Measurements from ENCODE around the gene BPNT1. TPM values are rescaled to one million over a fixed set of nuclear protein-coding genes. Genes with fewer than 3 reads are reported as not detected.

Gene BPNT1
- total and polyA plus RNA-seq, 2 donors (not counting 3 experiments of a cell fraction or from before 2014, with no cell fraction given) = 20.3 to 29.0 TPM

- Histone ChIP-seq H3K36me3 (ENCODE audit: control insufficient read depth in 2 of 2, extremely low read depth in 1 of 2, insufficient read depth in 2 of 2, low read length in 2 of 2) (peaks cover 4 to 5% of the 10 kb centered on the region in 2 experiments), H3K4me3 (replicated peaks in 1 of 3; ENCODE audit: insufficient read depth in 1 of 3, low read depth in 1 of 3, low read length in 3 of 3) (no peak overlapping the region), H2AFZ (ENCODE audit: low read depth, low read length) (no peak overlapping the region), H3K9me1 (replicated peaks; ENCODE audit: control insufficient read depth, extremely low read depth, insufficient read depth, low read length) (no peaks in the 10 kb centered on the region), H3K4me1 (ENCODE audit: control insufficient read depth, extremely low read depth, insufficient read depth, low read length) (no peaks in the 10 kb centered on the region), H3K9ac (replicated peaks; ENCODE audit: extremely low read depth, insufficient read depth, low read length) (no peak overlapping the region), H3K79me2 (ENCODE audit: control insufficient read depth, insufficient read depth, low read length) (no peaks in the 10 kb centered on the region), H3K4me2 (ENCODE audit: insufficient read depth, low read length) (no peak overlapping the region), H3K27me3 (ENCODE audit: control insufficient read depth in 2 of 2, insufficient read depth in 2 of 2, low read length in 2 of 2) (no peaks in the 10 kb centered on the region), H3K27ac (ENCODE audit: insufficient read depth, low read depth, low read length) (no peak overlapping the region), H3K9me3 (replicated peaks; ENCODE audit: control insufficient read depth, insufficient read depth, low read length) (no peaks in the 10 kb centered on the region), H4K20me1 (replicated peaks; ENCODE audit: control insufficient read depth, extremely low read depth, insufficient read depth, low read length) (no peaks in the 10 kb centered on the region)
- no TSS peak for BruUV-seq (replicated peaks)
- CTCF ChIA-PET = interaction anchor here (1.3 kb wide), 1 partner anchor 16 kb away, joined by 3 read pairs; no protein-coding TSS in a partner anchor
- DNase-seq (ENCODE audit: low read depth, low spot score) = no peak
- dilution Hi-C loops (cut with MboI; ENCODE audit: extremely low pct_ligation_motif_present, low sequenced_read_pairs) (no loop called here), intact Hi-C loops (cut with micrococcal nuclease) (no loop called here)
- POLR2A ChIA-PET = no interaction called here
- FAIRE-seq = no peak
- TF ChIP-seq POLR2AphosphoS5 (IDR thresholded peaks at IDR 0.05; ENCODE audit: insufficient read depth, low read depth, low read length) (no peak), MAX (IDR thresholded peaks at IDR 0.05; ENCODE audit: insufficient read depth, insufficient read length) (no peak), CTCF (IDR thresholded peaks at IDR 0.05; ENCODE audit: extremely low read depth in 1 of 2, insufficient read depth in 1 of 2, low read depth in 1 of 2, low read length in 2 of 2) (no peak), MYC (IDR thresholded peaks at IDR 0.05; ENCODE audit: low read depth, low read length) (no peak)
These were observed 40.1 kb upstream of the BPNT1 start for GRCh38 chr1:220129479-220130210.

- no peaks in the 10 kb centered on the region for H4K20me1 ChIP-seq (replicated peaks; ENCODE audit: control insufficient read depth, extremely low read depth, insufficient read depth, low read length)
- intact Hi-C loops (cut with micrococcal nuclease) = no loop called here
These were observed 37.5 kb upstream of the BPNT1 start for GRCh38 chr1:220127076-220127475.

More at GRCh38 chr1:220127076-220127475, 37.5 kb upstream of the BPNT1 start:
- Histone ChIP-seq H3K9ac (replicated peaks; ENCODE audit: extremely low read depth, insufficient read depth, low read length) (no peak overlapping the region), H2AFZ (ENCODE audit: low read depth, low read length) (no peak overlapping the region), H3K4me2 (ENCODE audit: insufficient read depth, low read length) (no peak overlapping the region), H3K4me1 (ENCODE audit: control insufficient read depth, extremely low read depth, insufficient read depth, low read length) (no peaks in the 10 kb centered on the region), H3K36me3 (ENCODE audit: control insufficient read depth in 2 of 2, extremely low read depth in 1 of 2, insufficient read depth in 2 of 2, low read length in 2 of 2) (peaks cover 3 to 4% of the 10 kb centered on the region in 2 experiments), H3K9me3 (replicated peaks; ENCODE audit: control insufficient read depth, insufficient read depth, low read length) (no peaks in the 10 kb centered on the region), H3K9me1 (replicated peaks; ENCODE audit: control insufficient read depth, extremely low read depth, insufficient read depth, low read length) (no peaks in the 10 kb centered on the region), H3K27me3 (ENCODE audit: control insufficient read depth in 2 of 2, insufficient read depth in 2 of 2, low read length in 2 of 2) (no peaks in the 10 kb centered on the region), H3K27ac (ENCODE audit: insufficient read depth, low read depth, low read length) (no peak overlapping the region), H3K4me3 (replicated peaks in 1 of 3; ENCODE audit: insufficient read depth in 1 of 3, low read depth in 1 of 3, low read length in 3 of 3) (no peak overlapping the region), H3K79me2 (ENCODE audit: control insufficient read depth, insufficient read depth, low read length) (no peaks in the 10 kb centered on the region)
- ChIA-PET CTCF (interaction anchor here (1.0 kb wide), 1 partner anchor 14 kb away, joined by 3 read pairs; no protein-coding TSS in a partner anchor), POLR2A (no interaction called here)
- TF ChIP-seq POLR2AphosphoS5 (IDR thresholded peaks at IDR 0.05; ENCODE audit: insufficient read depth, low read depth, low read length) = no peak
- no peak for TF ChIP-seq JUN (IDR thresholded peaks at IDR 0.05; ENCODE audit: borderline replicate concordance, insufficient read depth, insufficient read length, low read depth)
- TF ChIP-seq MYC (IDR thresholded peaks at IDR 0.05; ENCODE audit: low read depth, low read length) = no peak
- no TSS peak for BruUV-seq (replicated peaks)
- DNase-seq (ENCODE audit: low read depth, low spot score) (no peak), FAIRE-seq (no peak)
- dilution Hi-C loops (cut with MboI; ENCODE audit: extremely low pct_ligation_motif_present, low sequenced_read_pairs) = no loop called here

Data from endothelial cell of umbilical vein (primary cell).